HG02763 (cell line): ENCODE data around the gene MROH2A.
"Not testable (repeated sequence)": the region's sequence is repeated elsewhere in the genome, so short reads cannot be mapped to it uniquely, and the experiment has no call there.

Experiments
- ATAC-seq: cut with Tn5 transposase; IDR thresholded peaks from one replicate; pipeline ENCODE4 v1.9.1; 2021; ENCODE audit warnings: mild to moderate bottlenecking, moderate library complexity; ENCODE audit not compliant: unreplicated experiment

Gene MROH2A

DNA sequence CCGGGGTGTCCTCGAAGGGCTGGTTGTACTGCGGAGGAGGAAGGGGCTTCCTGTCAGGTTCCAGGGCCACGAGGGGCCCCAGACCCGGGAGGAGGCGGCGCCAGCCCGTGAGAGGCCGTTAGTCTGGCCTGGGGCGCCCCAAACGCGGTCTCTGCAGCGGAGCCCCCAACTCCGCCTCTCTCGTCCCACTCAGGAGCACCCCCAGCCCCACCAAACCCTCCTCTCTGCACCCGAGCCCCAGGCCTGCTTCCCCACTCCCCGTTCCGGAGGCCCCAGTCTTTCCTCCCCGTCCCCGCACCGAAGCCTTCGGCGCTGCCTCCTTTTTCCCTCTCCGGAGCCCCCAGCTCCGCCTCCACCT lies 75.7 kb downstream of the MROH2A start:
- no peak for ATAC-seq

DNA sequence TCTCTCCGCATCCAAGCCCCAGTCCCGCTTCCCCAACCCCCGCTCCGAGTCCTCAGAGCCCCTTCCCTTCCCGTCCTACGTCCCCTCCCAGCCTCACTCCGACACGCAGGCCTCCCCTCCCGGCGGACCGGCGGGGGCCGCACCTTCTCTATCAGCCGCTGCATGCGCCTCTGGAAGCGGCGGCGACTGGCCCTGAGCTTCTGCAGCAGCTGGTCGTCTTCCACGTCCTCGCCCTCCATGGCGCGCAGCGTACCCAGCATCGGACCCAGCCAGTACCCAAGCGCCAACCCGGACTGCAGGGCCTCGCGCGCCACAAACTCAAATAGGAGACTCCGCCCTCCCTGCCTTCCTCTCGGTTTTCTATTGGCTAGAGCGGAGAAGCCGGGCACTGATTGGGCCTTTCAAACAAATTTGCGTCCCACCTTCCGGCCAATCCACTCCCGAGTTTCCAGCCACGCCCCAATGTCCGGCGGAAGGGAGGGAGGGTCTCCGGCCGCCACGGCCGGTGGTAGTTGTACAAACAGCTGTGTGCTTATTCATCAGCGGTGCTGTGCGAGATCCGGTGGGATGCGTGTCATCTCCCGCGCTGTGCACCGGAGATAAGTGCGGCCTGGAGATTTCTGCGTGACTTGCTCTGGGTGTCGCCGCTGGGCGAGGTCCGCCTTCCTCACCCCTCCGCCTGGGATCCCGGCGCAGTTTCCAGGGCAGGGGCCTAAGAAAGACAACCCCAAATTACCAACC lies 76.3 kb downstream of the MROH2A start, which contains the start of gene HJURP:
HJURP (minus strand) TSS at position 295 of the 741 bp plus-strand sequence; CDS start at position 260, 35 bp downstream.
- peak; percentile 96 for ATAC-seq

DNA sequence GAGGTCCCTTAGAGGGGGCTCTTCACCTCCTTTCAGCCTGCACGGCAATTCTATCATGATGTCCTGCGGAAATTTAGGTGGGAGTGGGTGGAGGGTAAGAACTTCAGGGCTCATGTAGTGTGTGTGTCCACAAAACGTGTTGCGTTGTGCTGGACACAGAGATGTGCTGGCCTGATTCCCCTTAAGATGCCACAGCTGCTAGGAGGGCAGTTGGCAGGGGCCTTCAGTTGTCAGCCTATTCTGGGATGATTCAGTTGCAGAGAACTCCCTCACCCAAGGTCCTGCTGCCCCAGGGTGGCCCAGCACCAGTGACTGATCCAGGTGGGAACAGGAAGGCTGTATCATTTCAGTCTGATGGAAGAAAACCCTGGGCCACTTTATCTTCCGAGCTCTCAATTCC lies 77.2 kb downstream of the MROH2A start:
- no peak for ATAC-seq

DNA sequence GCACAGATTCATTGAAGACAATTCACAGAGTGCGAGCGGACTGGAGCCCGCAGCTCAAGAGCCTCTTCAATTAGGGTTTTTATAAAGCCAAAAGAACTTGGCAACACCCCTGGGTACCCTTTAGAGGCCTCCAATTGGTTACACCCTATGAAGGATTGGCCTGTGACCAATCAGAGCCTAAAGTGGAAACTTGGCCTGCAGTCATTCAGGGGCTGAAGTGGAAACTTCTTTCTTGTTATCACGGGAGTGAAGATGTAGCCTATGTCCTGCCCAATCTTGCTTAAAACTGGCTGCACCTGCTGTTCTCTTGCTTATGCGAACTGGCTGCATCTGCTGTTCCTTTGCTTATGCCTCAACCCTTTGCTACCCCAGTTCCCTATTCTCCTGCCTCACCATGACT lies 78.1 kb downstream of the MROH2A start:
- no peak for ATAC-seq

DNA sequence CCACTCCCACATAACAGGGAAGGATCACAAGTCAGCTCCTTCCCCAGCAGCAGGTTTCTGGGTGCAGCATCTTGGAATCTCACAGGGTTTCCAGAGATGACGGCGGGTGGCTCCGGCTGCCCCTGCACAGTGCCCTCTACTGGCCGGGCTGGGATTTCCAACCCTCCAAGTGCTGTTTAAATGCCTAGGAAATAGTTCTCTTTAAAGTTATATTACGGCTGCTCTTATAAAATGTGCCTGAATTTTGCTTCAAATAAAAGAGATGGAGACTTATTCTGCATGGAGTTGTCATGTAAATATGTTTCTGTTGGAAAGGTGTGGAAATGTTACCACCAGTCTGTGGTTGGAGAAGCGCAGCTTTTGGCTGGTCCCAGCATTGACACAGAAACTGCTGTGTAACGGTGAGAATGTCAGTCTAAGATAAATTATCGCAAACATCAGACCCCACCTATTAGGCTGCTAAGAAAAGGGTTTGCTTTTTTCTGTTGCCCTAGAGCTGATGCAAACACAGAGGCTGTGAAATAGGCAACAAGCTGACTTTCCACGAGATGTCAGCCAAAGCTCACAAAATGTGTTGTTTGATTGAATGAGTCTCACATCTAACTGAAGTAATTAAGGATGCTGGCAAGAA lies 79.5 kb downstream of the MROH2A start:
- ATAC-seq, result no peak

DNA sequence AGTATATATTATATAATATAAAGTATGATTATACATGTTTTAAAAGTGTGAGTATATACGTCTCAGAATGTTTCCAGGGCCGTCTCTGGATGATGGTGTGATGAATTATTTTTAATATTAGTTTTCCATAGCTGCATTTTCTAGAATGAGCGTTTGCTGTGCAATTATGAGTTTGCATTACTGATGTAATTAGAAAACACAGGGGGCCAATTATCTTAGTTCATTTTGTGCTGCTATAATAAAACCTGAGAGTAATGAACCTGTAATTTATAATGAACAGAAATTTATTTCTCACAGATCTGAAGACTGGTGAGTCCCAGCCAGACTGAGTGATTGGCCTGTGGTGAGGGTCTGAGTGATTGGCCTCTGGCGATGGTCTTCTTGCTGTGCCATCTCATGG lies 80.2 kb downstream of the MROH2A start:
- ATAC-seq, result no peak

DNA sequence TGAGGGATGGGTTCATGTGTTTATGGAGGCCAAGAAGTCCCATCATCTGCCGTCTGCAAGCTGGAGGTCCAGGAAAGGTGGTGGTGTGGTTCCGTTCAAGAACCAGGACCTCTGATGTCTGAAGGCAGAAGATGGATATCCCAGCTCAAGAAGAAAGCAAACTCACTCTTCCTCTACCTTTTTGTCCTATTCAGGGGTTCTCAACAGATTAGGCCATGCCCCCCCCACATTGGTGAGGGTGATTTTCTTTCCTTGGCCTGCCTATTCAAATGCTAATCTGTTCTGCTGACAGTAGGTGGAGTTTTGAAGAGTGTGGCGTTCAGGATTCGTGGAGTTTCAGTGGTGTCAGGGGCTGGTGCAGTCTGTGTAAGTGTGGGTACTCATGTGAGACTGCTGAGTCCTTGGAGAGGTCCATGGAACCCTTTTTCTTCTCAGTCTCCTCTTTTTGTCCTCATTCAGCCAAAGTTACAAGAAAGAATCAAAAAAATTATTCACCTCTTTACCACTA lies 84.2 kb downstream of the MROH2A start:
- no peak for ATAC-seq

DNA sequence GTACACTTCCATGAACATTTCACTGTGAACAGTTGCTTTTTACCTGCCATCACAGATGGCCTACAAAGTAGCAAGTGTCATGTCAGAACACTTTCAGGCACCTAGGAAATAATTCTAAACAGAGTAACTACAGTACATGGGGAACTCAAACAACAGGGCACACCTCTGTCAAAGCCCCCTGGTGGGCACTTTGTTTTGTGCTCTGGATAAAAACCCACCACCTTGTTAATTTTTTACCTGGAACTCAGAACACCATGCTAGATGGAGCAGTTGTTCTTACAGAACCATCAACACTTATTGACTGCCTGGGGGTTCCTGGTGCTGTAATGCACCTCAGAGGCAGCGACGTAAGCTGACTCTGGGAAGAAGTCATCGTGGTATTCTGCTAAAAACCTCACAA lies 87.7 kb downstream of the MROH2A start:
- ATAC-seq, result no peak

DNA sequence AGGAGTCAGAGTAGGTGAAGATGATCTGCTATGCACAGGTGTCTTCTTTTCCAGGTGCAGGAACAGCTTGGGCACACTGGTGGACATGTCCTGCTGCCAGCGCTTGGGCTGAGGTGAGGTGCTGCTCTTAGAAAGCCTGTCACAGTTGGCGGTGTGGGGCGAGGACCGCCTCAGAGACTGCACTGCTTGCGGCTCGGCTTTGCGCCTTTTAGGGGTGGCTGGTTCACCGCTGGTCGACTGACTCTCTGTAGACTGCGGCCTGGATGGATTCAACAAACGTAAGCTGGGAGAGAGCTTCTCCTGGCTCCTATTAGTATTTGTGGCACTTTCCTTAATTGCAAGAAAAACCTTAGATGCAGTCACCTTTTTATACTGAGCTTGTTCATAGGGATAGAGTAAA lies 88.3 kb downstream of the MROH2A start:
- ATAC-seq, result no peak

DNA sequence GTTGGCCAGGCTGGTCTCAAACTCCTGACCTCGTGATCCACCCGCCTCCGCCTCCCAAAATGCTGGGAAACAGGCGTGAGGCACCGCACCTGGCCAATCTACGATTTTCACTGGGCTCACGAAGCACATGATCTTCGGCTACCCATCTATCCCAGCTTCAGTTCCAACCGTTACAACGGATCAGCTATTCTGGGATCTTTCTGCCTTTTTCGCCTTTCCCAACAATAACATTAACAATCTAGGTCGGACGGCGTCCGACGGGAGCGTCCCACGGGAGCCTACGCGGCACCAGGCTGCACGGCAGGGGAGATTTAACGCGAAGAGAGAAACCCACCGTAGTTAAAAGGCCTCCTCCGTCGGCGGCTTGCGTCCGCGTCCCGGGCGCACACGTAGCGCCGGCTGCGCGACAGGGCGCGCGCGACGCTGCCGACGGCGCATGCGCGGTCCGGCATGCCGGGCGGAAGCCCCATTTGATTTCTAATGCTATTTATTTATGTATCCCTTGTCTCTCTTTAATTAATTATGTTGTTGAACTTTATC lies 89.9 kb downstream of the MROH2A start, which contains the start of gene MSL3B:
MSL3B (minus strand) TSS at position 394 of the 540 bp plus-strand sequence.
- ATAC-seq, result peak; percentile 50

DNA sequence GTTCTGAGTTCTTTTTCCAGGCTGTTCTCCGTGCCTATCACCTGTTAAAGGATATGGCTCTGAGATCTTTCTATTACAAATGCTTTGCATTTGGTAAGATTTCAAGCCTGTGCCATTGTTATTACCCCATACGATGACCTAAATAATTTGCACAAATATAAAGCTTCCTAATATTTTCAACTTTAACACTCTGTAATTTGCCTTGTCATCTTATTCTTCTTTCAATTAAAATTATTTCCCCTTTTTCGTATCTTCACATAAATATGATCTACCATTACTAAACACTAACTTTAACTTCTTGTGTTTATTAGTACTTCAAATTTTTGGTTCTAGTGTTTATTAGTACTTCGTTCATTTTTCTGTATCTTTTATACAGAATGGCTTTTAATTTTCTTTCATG lies 93.3 kb downstream of the MROH2A start:
- no peak for ATAC-seq

DNA sequence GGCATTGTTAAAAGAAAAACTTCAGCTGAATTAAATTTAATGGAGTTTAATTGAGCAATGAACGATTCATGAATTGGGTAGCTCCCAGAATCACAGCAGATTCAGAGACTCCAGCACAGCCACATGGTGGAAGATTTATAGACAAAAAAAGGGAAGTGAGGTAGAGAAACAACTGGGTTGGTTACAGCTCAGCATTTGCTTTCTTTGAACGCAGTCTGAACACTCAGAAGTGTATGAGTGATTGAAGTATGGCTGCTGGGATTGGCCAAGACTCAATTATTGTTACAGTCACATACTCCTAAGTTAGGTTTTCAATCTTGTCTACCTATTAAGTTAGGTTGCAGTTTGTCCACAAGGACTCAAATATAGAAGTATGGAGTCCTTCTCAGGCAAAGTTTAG lies 94.0 kb downstream of the MROH2A start:
- not testable (repeated sequence) for ATAC-seq

DNA sequence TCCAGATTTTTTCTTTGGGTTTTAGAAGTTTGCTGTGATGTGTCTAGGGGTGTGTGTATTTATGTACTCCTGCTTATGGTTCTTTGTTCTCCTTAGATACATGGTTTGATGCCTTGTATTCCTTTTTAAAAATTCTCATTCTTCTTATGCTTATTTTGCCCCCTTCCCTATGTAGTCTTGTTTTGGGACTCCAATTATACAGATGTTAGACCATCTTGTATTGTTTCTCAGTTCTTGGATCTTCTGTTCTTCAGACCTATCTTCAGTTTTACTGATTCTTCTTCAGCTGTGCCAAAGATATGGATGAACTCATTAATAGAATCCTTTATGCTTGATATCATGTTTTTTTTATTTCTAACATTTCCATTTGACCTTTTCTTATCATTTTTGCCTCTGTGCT lies 104.2 kb downstream of the MROH2A start:
- no peak for ATAC-seq
